Right lobe of liver (tissue), 4 donors: ENCODE data around the gene SHF.

ENCODE experiments used
- CTCF ChIP-seq, 4 donors: fragments of 200-600 bp in 3 of 4; fragments of 450-650 bp in 1 of 4; IDR thresholded peaks; one replicate each; pipeline versions ENCODE4 v1.5.1 to v1.8.0; 2016 to 2022; ENCODE audit warnings: antibody characterized with exemption in 4 of 4, mild to moderate bottlenecking in 2 of 4
- POLR2A ChIP-seq: fragments of 450-650 bp; IDR thresholded peaks from one replicate; pipeline ENCODE4 v1.6.1; 2017; ENCODE audit warnings: antibody characterized with exemption, mild to moderate bottlenecking
- donor health status: DM: no; HTN: no; CAD: no.
- donor health status: DM: no; HTN: no; CAD: no.
- donor health status: DM: no; HTN: yes; CAD: no.

- TF ChIP-seq CTCF (IDR thresholded peaks at IDR 0.05) (no peak), POLR2A (no peak)
These were observed 4.3 kb downstream of the SHF start for GRCh38 chr15:45183511-45183910.
